ENCODE measurements around the gene PID1. TPM values are rescaled to one million over a fixed set of nuclear protein-coding genes. Genes with fewer than 3 reads are reported as not detected.

Gene PID1
- total RNA-seq, 1 donor from 2014 or later = 1.4 TPM

DNA sequence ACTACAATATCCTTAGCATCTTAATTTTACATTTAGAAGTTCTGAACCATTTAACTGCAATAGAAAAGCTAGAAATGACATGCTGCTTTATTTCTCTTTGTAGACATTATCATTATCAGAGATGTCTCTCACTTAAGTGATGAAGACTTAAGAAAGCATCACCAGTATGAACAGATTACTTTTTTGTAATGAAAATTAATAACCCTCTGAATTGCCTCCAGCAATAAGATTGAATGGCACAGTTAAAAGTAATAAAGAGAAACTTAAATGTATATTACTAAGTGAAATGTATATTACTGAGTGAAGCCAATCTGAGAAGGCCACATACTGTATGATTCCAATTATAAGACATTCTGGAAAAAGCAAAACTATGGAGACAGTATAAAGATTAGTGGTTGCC lies 89.4 kb downstream of the PID1 start:
- H4K20me1 ChIP-seq (ENCODE audit: low read depth) = no peaks in the 10 kb centered on the region
- peaks cover 4% of the 10 kb centered on the region for H3K27me3 Mint-ChIP-seq (ENCODE audit: insufficient read depth, low read depth)
- H3K9ac ChIP-seq = no peak overlapping the region

DNA sequence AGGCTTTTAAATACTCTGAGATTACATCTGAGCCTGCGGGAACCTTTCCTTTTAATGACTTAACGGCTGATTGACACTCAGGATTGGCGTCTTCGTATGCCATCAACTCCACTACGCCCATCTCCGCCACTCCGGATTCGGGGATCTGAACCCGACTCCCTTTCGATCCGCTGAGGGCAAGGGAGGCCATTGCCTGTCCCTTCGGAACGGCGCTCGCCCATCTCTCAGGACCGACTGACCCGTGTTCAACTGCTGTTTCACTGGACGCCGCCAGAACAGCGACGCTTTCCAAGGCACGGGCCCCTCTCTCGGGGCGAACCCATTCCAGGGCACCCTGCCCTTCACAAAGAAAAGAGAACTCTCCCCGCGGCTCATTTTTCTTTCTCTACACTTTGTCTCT lies 90.4 kb downstream of the PID1 start:
- Histone ChIP-seq H3F3A (ENCODE audit: low read depth) (no peaks in the 10 kb centered on the region), H4K20me1 (ENCODE audit: low read depth) (no peaks in the 10 kb centered on the region), H3K27me3 (no peaks in the 10 kb centered on the region), H2AFZ (replicated peaks) (no peak overlapping the region), H3K4me3 (no peak overlapping the region), H3K9me3 (ENCODE audit: low read depth) (no peaks in the 10 kb centered on the region), H3K9ac (no peak overlapping the region), H3K4me2 (no peak overlapping the region), H3K79me2 (ENCODE audit: low read depth) (no peaks in the 10 kb centered on the region), H3K4me1 (no peaks in the 10 kb centered on the region), H3K27ac (no peak overlapping the region), H3K36me3 (no peaks in the 10 kb centered on the region)
- H3K4me3 Mint-ChIP-seq = no peak overlapping the region
- H3K27ac Mint-ChIP-seq = no peak overlapping the region
- H3K9me3 Mint-ChIP-seq = peaks cover 3% of the 10 kb centered on the region
- DNase-seq (ENCODE audit: low spot score) = no peak
- peaks cover 4% of the 10 kb centered on the region for H3K27me3 Mint-ChIP-seq (ENCODE audit: insufficient read depth, low read depth)
- H3K36me3 Mint-ChIP-seq = no peaks in the 10 kb centered on the region
- no peak for TF ChIP-seq EZH2 (IDR thresholded peaks at IDR 0.05)
- TF ChIP-seq, protein P1, sequence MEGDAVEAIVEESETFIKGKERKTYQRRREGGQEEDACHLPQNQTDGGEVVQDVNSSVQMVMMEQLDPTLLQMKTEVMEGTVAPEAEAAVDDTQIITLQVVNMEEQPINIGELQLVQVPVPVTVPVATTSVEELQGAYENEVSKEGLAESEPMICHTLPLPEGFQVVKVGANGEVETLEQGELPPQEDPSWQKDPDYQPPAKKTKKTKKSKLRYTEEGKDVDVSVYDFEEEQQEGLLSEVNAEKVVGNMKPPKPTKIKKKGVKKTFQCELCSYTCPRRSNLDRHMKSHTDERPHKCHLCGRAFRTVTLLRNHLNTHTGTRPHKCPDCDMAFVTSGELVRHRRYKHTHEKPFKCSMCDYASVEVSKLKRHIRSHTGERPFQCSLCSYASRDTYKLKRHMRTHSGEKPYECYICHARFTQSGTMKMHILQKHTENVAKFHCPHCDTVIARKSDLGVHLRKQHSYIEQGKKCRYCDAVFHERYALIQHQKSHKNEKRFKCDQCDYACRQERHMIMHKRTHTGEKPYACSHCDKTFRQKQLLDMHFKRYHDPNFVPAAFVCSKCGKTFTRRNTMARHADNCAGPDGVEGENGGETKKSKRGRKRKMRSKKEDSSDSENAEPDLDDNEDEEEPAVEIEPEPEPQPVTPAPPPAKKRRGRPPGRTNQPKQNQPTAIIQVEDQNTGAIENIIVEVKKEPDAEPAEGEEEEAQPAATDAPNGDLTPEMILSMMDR (IDR thresholded peaks at IDR 0.05) = no peak
- TF ChIP-seq EZH2phosphoT487 (IDR thresholded peaks at IDR 0.05) = no peak
- H3K4me1 Mint-ChIP-seq = no peaks in the 10 kb centered on the region

More for the DNA sequence above, 89.4 kb downstream of the PID1 start:
- no peaks in the 10 kb centered on the region for H3F3A ChIP-seq (ENCODE audit: low read depth)
- no peaks in the 10 kb centered on the region for H3K36me3 ChIP-seq
- H3K27me3 ChIP-seq = no peaks in the 10 kb centered on the region
- H3K4me1 ChIP-seq = no peaks in the 10 kb centered on the region
- no peak overlapping the region for H2AFZ ChIP-seq (replicated peaks)
- H3K4me1 Mint-ChIP-seq = no peaks in the 10 kb centered on the region
- H3K36me3 Mint-ChIP-seq = no peaks in the 10 kb centered on the region
- H3K9me3 ChIP-seq (ENCODE audit: low read depth) = no peaks in the 10 kb centered on the region
- H3K4me2 ChIP-seq = no peak overlapping the region
- no peak overlapping the region for H3K4me3 Mint-ChIP-seq
- H3K27ac ChIP-seq = no peak overlapping the region
- TF ChIP-seq EZH2 (IDR thresholded peaks at IDR 0.05) (no peak), EZH2phosphoT487 (IDR thresholded peaks at IDR 0.05) (no peak)
- TF ChIP-seq, protein P1 (IDR thresholded peaks at IDR 0.05) = no peak
- no peak overlapping the region for H3K27ac Mint-ChIP-seq
- H3K79me2 ChIP-seq (ENCODE audit: low read depth) = no peaks in the 10 kb centered on the region
- H3K9me3 Mint-ChIP-seq = peaks cover 5% of the 10 kb centered on the region
- H3K4me3 ChIP-seq = no peak overlapping the region
- no peak for DNase-seq (ENCODE audit: low spot score)

DNA sequence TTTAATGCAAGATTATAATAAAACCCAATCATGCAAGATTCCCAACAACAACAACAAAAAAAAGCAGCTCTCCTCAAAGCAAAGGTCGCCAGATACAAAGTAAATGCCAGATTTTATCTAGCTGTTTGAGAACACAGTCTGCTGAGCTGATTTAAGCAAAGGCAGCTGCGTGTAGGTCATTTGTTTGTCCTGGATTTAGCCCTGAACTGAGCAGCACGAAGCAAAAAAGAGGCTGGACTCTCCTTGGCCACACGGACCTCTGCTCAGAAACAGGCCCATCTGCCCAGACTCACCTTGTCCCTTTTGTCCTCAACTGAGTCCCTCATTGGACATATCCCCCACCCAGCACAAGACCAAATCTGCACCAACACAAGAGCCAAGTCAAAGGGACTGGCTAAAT lies 91.5 kb downstream of the PID1 start:
- Histone ChIP-seq H3K27ac (no peak overlapping the region), H3K36me3 (no peaks in the 10 kb centered on the region), H3K27me3 (no peaks in the 10 kb centered on the region), H3K4me2 (no peak overlapping the region), H4K20me1 (ENCODE audit: low read depth) (no peaks in the 10 kb centered on the region), H3K9ac (no peak overlapping the region), H3K4me1 (no peaks in the 10 kb centered on the region), H3K9me3 (ENCODE audit: low read depth) (no peaks in the 10 kb centered on the region), H3F3A (ENCODE audit: low read depth) (no peaks in the 10 kb centered on the region), H2AFZ (replicated peaks) (no peak overlapping the region), H3K79me2 (ENCODE audit: low read depth) (no peaks in the 10 kb centered on the region), H3K4me3 (no peak overlapping the region)
- Mint-ChIP-seq H3K27ac (no peak overlapping the region), H3K4me3 (no peak overlapping the region), H3K9me3 (no peaks in the 10 kb centered on the region), H3K4me1 (no peaks in the 10 kb centered on the region), H3K27me3 (ENCODE audit: insufficient read depth, low read depth) (peaks cover 4% of the 10 kb centered on the region), H3K36me3 (no peaks in the 10 kb centered on the region)
- DNase-seq (ENCODE audit: low spot score) = no peak
- no peak for TF ChIP-seq EZH2 (IDR thresholded peaks at IDR 0.05)
- no peak for TF ChIP-seq EZH2phosphoT487 (IDR thresholded peaks at IDR 0.05)
- TF ChIP-seq, protein P1 (IDR thresholded peaks at IDR 0.05) = no peak

Measured in neural progenitor cell (in vitro differentiated cells).